ENCODE data around the gene AP4M1.

DNA sequence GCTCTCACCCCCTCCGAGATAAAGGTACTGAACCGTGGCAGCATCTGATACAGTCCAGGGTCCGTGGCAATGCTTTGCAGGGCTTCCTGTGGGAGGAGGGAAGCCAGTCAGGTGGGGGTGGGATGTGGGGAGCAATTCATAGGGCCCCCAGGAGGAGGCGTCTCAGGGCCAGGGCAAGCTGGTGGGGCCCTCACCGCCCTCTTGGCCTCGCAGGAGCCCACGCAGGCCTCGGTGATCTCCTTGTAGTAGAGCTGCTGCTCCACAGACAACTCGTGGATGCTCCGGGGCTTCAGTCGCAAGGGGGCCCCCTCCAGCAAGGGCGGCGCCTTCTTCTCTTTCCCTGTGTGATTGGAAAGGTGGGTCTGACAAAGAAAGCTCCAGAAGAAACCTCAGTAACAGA, 10.5 kb downstream of the AP4M1 start:
- TF ChIP-seq, protein P1, sequence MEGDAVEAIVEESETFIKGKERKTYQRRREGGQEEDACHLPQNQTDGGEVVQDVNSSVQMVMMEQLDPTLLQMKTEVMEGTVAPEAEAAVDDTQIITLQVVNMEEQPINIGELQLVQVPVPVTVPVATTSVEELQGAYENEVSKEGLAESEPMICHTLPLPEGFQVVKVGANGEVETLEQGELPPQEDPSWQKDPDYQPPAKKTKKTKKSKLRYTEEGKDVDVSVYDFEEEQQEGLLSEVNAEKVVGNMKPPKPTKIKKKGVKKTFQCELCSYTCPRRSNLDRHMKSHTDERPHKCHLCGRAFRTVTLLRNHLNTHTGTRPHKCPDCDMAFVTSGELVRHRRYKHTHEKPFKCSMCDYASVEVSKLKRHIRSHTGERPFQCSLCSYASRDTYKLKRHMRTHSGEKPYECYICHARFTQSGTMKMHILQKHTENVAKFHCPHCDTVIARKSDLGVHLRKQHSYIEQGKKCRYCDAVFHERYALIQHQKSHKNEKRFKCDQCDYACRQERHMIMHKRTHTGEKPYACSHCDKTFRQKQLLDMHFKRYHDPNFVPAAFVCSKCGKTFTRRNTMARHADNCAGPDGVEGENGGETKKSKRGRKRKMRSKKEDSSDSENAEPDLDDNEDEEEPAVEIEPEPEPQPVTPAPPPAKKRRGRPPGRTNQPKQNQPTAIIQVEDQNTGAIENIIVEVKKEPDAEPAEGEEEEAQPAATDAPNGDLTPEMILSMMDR (IDR thresholded peaks at IDR 0.05; ENCODE audit: low read length): no peak; the same call in 1 of the 2 replicates
- no peak for TF ChIP-seq EZH2 (IDR thresholded peaks at IDR 0.05; ENCODE audit: borderline replicate concordance, low read length)
